SKM-1 treated with dmso at 0.1 percent for 144 hours (cell line): Measurements from ENCODE around the gene GHDC.
"Not testable (repeated sequence)": the region's sequence is repeated elsewhere in the genome, so short reads cannot be mapped to it uniquely, and the experiment has no call there.

ENCODE experiments used
- DNase-seq: peaks from one replicate; lab custom pipeline; 2025; ENCODE audit not compliant: unreplicated experiment; lab: John Stamatoyannopoulos, UW

Gene GHDC

DNA sequence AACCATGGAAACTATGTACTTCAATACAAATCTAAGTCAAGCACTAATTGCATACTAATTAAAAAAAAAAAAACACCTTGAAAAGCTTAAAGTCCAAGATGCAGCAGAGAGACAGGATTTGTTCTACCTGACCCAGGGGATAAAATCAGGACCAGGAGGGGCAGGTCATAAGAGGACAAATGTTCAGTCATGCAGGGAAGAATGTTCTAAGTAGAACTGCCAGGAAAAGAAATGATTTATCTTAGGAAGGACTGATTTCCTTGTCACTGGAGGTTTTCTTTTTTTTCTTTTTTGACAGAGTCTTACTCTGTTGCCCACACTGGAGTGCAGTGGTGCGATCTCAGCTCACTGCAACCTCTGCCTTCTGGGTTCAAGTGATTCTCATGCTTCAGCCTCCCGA is 9.1 kb upstream of the GHDC start:
- DNase-seq, result no peak

DNA sequence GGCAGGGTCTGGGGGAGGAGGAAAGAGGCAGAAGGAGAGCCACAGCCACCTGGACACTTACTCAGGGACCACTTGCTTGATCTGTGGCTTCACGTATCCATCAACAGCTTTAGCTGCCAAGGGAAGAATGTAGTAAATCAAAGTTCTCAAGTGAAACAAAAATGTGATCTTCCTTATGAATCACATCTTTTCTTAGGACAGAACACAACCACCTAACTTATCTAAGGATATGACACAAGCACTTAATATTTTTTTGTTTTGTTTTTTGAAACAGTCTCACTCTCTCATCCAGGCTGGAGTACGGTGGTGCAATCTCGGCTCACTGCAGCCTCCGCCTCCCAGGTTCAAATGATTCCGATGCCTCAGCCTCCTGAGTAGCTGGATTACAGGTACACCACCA is 8.4 kb upstream of the GHDC start:
- no peak for DNase-seq

DNA sequence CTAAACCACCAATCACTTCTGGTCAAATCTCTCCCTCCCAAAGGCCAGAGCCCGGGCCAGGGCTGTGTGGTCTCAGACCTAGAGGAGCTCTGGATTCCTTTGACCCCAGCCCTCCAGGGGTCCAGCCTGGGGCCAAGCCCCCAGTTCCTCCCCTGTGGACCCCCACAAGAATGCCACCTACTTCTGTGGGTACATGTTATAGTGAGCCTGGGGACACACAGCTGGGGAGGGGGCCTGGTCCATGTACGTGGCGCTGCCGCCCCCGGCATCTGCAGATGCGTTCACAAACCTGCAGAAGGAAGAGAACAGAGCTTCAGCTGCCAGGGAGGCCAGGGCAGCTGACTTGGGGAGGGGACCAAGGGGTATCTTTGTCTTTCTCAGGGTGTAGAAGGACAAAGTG is 7.9 kb upstream of the GHDC start:
- DNase-seq, result no peak

DNA sequence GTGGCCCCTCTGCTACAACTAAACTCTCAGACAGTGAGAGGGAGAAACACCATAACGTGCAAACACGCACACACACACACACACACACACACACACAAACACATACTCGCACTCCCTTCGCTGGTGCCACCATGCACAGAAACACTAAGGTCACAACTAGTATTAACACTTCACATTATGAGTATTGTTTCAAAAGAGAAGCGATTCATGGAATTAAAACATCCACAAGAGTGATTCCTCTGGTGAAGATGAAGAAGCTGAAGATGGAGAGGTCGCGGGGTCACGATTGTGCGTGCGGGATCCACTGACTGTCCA is 7.1 kb upstream of the GHDC start:
- no peak for DNase-seq

DNA sequence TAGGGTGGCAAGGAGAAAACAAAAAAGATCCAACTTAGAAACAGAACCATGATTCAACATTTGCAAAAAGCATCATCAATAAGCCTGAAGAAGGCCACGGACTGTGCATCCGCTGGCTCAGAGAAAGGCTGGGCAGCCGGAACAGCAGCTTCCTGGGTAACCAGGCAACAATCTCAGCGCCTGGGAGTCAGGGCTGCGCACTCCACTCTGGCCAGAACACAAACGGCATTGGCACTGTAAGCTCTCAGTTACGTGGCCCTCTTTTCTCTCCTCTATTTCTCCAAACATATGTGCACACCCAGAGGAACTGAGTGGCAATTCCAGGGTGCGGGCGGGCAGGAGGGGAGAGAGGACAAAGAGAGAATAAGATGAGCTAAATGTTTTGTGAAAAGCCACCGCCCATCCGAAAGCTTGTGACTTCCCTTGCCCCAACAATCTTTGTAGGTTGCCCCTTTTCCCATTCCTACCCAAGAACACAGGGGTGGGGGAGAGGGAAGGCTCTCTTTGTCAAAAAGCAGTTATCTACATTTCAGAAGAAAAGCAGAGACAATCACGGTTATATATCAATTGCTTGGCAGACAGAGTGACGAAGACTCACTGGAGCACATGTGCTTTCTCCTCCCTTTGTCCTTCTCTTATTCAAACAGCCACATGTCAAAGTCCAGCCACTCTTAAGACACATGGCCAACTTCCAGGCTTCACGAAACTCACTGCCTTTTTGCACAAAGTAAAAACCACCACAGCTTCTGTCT is 6.6 kb upstream of the GHDC start:
- DNase-seq, result no peak

DNA sequence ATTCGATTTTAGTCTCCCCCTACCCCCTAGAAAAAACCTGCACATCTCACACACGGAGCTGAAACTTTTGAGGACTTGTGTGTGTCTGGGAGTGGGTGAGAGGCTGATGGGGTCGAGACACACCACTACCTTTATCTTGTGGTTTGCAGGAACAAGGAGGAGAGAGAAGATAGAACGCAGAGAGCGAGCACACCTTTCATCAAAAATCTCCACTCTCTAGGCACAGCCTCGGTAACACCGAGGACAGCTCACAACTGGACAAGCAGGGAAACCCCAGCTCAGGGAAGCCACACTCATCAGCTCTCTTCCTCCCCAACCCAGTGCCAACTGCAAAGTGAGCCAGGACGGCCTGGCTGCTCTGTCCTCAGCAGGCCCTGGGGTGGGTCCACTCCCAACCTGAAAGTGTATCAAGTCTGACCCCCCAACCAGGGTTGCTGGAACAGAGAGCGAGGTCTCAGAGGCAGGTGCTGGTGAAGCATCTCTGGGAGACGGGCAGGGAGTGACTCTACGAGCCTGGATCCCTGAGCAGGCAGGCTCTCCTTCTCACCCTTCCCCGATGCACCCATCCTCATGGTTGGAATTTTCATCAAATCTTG is 5.2 kb upstream of the GHDC start:
- no peak for DNase-seq

DNA sequence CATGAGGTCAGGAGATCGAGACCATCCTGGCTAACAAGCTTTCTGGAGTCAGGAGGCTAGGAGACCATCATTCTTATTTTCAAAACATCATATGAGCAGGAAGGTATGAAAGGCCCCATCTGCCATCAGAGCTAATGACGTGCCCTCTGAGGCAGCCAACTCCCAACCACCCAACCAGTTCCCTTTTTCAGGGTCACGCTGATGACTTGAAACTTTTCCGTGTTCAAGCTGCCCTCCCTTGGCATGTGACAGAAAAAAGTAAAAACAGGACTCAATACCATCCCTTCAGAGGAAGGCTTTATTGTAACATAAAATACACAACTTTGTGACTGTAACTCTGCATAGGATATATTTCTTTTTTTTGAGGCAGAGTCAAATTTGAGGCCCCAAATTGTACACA is 4.6 kb upstream of the GHDC start:
- DNase-seq, result peak; percentile 41

DNA sequence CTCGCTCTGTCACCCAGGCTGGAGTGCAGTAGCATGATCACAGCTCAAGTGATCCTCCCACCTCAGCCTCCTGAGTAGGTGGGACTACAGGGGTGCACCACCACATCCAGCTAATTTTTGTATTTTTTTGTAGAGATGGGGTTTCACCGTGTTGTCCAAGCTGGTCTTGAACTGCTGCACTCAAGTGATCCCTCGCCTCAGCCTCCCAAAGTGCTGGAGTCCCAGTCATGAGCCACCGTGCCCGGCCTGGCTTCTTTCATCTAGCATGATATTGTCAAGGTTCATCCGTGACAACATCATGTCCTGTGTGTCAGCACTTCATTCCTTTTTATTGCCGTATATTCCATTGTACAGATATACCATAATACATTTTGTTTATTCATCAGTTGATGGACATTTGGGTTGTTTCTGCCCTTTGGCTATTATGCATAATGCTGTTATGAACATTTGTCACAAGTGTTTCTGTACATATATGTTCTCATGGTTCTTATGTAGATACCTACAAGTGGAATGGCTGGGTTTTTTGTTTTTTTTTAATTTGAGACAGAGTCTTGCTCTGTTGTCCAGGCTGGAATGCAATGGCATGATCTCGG is 3.4 kb upstream of the GHDC start:
- no peak for DNase-seq

DNA sequence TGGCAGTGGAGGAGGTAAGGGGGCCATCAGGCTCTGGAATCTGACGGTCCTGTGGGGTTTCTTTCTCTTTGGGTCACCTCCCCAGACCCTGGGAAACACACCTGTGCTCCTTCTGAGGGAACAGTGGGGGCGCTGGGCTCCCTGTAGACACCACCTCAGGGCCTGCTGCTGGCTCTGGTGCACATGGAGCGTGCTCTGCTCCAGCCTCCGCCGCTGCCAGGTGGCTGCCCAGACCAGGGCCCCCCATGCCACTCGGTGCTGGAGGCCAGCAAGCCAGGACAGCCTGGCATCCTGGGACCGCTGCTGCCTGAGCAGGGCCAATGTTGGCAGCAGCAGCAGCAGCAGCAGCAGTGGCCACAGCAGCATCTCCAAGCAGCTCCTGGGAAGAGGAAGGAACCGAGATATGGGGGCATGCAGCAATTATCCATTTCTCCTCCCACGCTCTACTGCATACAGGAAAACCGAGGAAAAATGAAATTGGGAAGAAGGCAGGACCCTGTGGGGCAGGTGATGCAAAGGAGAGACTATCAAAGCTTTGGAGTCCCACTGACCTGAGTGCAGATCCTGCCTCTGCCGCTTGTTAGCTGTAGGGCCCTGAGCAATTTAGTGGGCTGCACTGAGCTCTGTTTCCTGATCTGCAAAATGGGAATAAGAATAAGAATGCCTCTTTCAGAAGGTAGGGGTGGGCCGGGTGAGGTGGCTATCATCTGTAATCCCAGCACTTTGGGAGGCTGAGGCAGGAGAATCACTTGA is 902 bp downstream of the GHDC start:
- no peak for DNase-seq

DNA sequence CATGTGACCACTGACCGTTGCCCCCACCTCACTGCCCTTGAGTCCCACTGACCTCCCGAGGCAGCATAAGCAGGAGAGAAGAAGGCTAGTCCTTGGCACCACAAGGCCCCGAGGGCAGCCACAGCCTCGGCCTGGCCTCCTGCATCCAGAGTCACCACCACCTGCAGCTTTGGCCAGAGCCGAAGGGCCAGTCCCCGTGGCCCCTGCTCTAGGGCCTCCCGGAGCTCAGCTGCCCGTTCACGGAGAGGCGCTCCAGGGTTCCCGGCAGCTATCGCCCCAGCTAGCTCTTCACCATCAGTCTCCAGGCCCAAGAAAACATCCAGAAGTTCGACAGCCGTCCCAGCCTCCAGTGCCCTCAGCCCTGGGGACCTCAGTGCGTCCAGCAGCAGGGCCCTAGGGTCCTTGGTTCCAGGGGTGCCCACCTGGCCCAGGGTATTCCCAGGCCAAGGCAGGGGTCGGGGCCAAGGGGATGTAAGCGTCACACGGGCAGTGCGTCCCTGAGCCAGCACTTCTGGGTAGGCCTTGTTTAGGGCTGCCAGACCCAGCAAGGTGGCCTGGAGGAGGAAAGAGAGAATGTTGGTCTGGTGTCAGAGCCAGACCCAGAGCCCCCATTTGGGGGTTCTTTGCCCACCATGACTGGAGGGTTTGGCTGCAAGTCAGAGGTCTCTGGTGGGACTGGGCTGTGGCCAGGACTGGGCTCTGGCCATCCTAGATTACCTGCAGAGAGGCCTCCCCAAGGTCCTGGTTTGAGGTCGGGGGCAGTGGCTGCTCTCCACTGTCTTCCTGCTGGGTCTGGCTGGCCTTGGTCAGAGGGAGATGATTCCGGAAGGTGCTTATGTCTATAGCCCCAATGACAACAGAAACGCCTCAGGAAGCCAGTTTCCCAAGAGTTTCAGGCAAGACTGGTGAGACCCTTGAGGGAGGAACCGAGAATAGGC is 1.8 kb downstream of the GHDC start:
- no peak for DNase-seq

DNA sequence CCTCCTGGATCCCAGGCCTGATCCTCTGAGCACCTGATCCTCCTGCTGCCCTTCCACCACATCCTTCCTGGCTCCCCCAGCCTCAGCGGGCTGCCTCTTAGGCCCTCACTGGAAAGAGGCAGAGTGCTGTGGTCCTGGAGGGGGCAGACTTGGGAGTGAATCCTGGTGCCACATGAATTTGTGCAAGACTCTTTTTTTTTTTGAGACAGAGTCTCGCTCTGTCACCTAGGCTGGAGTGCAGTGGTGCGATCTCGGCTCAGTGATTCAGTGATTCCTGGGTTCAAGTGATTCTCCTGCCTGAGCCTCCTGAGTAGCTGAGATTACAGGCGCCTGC is 3.1 kb downstream of the GHDC start:
- DNase-seq, result no peak

DNA sequence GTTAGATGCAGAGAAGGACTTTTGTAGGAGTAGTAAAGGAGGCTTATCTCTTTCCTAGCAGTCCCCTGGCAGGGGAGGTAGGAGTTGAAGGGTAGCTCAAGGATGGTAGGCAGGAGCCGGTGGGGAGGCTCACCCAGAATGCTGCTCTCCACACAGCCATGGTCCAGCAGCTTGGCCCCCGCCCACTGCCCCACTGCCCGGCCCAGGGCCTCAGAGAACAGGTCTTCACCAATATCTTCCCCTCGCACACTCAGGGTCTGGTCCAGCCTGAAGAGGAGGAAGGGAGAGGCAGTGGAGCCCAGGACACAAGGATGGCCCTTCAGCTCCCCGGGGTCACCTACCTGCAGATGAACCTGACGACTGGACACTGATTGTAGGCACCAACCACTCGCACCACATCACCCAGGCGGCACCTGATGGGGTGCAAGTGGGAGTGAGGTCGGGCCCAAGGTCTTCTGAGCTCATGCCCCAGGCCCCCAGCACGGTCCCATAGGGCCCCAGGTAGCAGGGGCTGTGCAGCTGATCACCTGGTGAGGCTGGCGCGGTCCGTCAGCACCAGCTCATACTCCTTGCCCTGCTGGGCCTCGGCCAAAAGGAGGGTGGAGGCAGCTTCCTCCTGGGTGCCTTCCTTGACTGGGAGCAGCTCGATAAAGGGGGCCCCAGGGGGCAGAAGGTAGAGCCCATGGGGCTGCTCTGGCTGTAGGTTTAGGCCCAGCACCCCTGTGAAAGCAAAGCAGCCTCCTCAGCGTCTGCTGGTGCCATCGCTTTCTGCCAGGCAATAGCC is 3.6 kb downstream of the GHDC start:
- no peak for DNase-seq

DNA sequence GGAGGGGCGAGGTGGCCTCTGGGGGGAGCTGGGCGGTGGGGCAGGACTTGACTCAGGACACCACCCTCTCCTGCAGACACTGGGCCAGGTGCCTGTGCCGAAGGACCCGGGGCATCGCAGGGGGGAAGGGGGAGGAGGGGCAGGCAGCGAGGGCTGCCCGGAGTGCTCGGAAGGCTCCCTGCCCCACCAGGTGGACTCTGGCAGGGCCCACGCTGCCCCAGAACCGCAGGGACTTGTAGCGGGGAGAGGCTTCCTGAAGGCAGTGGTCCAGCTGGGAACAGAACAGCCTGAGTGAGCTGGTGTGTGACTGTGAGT is 4.7 kb downstream of the GHDC start:
- DNase-seq, result no peak

DNA sequence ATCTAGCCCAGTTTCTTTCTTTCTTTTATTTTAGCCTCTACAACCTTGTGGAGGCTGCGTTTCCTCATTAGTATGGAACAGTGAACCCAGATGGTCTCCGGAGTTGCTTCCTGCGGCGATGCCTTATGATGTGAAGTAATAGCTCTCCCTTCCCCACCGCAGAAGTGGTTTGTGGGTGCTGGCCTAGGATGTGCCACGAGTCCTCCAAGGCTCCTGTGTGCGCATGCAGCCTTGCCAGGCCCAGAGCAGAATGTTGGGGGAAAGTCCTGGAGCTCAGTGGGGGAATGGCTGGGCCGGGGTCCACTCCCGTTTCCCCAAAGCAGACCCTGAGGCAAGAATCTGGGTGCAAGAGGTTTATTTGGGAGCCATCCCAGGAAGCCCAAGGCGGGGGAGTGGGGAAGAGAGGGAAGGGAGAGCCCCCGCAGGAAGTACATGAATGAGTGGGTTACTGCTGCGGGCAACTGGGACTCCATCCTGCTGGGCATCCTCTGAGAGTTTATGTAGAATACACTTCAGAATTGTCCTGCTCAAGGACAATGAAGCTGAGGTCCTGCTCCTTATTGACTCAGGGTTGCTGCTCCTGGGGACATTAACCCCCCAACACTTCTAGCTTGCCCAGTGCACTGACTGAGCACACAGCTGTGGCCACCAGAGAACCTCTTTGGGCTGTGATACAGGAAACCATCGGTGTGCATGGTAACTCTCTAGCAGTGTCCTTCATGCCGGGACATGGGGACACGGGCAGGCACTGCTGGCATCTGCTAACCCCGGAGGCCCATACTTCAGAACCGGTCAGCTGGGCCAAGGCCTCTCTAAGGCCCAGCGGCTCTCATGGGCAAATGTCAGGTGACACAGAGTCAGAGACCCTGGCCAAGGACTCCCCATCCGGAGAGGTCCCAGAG is 5.3 kb downstream of the GHDC start:
- DNase-seq, result peak; percentile 95

DNA sequence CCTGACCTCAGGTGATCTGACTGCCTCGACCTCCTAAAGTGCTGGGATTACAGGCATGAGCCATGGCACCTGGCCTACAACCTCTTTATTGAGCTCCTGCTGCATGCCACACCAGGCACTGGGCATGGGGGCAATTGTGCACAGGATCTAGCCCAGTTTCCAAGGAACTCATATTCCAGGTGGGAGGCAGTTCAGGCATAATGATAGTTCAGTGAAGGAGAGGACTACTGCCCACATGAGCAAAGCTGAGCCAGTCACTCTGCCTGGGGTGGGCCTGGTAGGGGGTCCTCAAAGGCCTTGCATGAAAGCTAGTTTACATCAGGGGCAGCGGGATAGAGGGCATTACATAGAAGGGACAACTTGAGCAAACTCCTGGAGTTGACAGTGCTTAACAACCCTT is 6.5 kb downstream of the GHDC start:
- no peak for DNase-seq

DNA sequence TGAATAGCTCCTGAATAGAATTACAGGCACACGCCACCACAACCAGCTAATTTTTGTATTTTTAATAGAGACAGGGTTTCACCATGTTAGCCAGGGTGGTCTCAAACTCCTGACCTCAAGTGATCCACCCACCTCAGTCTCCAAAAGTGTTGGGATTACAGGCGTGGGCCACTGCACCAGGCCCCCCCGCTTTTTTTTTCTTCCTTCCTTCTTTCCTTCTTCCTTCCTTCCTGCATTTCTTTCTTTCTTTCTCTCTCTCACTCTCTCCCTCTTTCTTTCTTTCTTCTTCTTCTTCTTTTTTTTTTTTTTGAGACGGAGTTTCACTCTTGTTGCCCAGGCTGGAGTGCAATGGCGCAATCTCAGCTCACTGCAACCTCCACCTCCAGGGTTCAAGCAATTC is 8.1 kb downstream of the GHDC start:
- DNase-seq, result not testable (repeated sequence)

DNA sequence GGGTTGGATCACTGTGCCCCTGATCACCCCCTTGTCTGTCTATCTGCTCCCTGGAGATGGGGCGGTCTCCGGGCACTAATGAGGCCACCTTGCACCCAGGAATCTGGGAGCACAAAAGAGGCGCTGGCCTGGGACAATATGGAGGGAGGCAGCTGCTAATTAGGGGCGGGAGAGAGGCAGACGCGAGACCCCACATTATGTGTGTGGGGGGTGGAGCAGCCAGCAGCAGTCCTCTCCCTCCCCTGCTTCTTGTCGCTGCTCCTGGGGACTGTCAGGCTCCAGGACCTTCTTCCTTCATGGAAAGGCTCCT is 8.7 kb downstream of the GHDC start:
- DNase-seq, result no peak

DNA sequence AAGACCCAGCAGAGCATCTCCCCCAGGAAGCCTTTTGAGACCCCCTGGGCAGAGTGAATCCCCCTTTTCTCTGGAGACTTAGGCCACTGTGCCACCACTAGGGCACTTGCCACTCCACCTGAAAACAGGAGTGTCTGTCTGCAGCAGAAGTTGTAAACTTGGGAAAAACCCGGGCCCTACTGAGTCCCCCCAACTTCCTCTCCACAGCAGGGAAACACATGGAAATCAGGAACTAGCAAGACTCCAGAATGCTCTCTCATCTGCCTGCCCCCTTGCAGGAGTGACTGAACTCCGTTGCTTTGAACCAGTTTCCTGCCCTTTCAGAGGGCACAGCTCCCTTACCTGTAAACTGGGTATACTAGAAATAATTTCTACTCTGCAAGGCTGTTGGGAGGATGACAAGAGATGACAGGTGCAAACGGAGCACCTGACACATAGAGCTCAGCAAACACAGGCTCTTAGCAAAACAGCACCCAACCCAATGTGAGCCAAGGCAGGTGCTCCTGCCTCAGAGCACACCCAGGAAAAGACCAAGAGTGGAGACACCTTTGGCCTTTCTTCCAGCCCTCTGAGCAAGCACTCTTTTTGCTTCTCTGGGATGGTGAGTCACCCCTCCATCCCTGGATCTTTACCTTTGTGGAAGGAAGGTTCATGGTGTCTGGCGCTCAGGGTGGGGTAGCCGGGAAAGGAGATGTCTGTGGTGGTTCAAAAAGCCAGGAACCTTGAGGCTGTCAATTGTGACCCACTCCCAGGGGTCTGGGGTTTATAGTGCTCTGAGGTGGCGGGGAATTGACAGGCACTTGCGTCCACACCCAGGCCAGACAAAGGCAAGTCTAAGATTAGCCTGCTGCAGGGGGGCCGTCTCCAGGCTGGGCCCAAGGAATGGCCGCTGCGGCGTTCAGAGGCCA is 9.3 kb downstream of the GHDC start, which contains the start of gene HCRT:
Gene HCRT (minus strand): TSS at position 740 of the 908 bp plus-strand sequence. CDS start 87 bp downstream, at position 653.
- no peak for DNase-seq
